Measurements from ENCODE around the gene GATB. TPM values are rescaled to one million over a fixed set of nuclear protein-coding genes. Genes with fewer than 3 reads are reported as not detected.

The GATB gene
- total RNA-seq, 1 donor from 2014 or later: 18.0 TPM

DNA sequence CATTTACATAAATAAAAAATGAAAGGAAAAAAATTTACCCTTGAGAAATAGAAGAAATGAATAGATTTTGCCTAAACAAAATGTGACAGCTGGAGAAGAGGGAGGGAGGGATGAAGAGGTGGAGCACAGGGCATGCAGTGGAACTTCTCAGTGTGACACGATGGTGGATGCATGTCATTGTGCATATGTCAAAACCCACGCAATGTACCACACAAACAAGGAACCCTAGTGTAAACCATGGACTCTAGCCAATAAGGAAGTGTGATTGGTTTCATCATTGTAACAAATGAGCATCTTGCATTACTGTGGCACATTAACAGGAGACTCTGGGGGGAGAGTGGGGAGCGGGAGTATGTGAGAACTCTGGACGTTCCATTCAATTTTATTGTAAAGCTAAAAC lies 58.6 kb downstream of the GATB start:
- DNase-seq (ENCODE audit: extremely low spot score, unreplicated experiment): no peak
- H3K4me1 Mint-ChIP-seq (ENCODE audit: unreplicated experiment): no peaks in the 10 kb centered on the region
- no peaks in the 10 kb centered on the region for H3K27me3 Mint-ChIP-seq (ENCODE audit: unreplicated experiment)
- no peak overlapping the region for H3K27ac Mint-ChIP-seq (ENCODE audit: unreplicated experiment)
- peaks cover 34% of the 10 kb centered on the region for H3K36me3 Mint-ChIP-seq (ENCODE audit: unreplicated experiment)
- no peak overlapping the region for H3K4me3 Mint-ChIP-seq (ENCODE audit: unreplicated experiment)
- no peaks in the 10 kb centered on the region for H3K9me3 Mint-ChIP-seq (ENCODE audit: unreplicated experiment)
- TF ChIP-seq, protein P1, sequence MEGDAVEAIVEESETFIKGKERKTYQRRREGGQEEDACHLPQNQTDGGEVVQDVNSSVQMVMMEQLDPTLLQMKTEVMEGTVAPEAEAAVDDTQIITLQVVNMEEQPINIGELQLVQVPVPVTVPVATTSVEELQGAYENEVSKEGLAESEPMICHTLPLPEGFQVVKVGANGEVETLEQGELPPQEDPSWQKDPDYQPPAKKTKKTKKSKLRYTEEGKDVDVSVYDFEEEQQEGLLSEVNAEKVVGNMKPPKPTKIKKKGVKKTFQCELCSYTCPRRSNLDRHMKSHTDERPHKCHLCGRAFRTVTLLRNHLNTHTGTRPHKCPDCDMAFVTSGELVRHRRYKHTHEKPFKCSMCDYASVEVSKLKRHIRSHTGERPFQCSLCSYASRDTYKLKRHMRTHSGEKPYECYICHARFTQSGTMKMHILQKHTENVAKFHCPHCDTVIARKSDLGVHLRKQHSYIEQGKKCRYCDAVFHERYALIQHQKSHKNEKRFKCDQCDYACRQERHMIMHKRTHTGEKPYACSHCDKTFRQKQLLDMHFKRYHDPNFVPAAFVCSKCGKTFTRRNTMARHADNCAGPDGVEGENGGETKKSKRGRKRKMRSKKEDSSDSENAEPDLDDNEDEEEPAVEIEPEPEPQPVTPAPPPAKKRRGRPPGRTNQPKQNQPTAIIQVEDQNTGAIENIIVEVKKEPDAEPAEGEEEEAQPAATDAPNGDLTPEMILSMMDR (IDR thresholded peaks at IDR 0.05): no peak

DNA sequence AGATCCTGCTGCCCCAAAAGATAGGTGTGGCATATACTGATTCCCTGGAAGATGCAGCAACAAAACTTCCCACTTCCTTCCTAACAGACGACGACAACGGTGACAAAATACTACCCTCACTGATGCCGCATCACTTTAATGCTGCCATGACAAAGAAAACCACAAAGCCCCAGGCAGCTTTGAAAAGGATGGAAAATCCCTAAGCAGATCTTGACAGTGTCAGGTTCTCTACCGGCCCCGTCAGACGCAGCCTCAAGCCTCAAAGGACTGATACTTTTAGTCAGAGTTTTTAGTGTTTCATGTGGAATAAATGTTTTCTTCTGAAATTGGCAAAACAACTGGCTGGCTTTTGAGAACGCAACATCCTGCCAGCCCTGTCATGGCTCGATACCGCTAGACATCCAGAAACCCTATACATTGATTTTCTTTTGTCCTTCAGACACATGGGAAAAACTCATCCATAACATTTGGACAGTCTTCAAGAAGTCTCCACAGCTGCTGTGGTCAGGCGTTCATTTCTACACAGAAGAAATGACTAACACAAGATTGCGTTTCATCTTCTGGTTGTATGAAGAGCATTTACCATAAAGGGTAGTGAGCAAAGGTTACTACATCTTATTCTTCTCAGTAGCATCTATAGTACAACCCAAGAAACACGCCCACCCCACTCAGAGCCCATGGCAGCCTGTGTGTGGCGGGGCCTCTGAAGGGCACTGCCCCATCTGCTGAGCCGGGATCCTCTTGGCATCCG lies 60.1 kb downstream of the GATB start:
- Mint-ChIP-seq H3K4me1 (ENCODE audit: unreplicated experiment) (no peaks in the 10 kb centered on the region), H3K27me3 (ENCODE audit: unreplicated experiment) (no peaks in the 10 kb centered on the region), H3K27ac (ENCODE audit: unreplicated experiment) (no peak overlapping the region), H3K4me3 (ENCODE audit: unreplicated experiment) (no peak overlapping the region), H3K36me3 (ENCODE audit: unreplicated experiment) (peaks cover 33% of the 10 kb centered on the region), H3K9me3 (ENCODE audit: unreplicated experiment) (no peaks in the 10 kb centered on the region)
- no peak for DNase-seq (ENCODE audit: extremely low spot score, unreplicated experiment)
- TF ChIP-seq, protein P1 (IDR thresholded peaks at IDR 0.05): no peak

DNA sequence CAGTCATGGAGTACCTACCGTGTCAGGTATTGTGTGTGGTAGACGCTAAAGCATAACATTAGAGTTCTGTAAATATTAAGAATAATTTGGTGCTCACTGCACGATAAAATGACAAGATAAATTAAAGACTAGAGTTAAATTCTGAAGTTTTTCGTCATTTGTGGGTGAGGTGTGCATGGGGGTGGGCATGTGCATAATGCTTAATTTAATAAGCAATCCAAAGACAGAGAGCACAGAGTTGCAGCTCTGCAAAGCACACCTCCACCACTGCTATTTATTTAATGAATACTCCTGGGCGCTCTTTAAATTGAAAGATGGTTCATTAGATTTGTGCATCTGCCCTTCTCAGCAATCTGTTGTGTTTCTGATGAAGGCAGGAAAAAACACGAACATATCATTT lies 62.6 kb downstream of the GATB start:
- Mint-ChIP-seq H3K4me3 (ENCODE audit: unreplicated experiment) (no peak overlapping the region), H3K9me3 (ENCODE audit: unreplicated experiment) (no peaks in the 10 kb centered on the region), H3K4me1 (ENCODE audit: unreplicated experiment) (no peaks in the 10 kb centered on the region), H3K36me3 (ENCODE audit: unreplicated experiment) (peaks cover 35% of the 10 kb centered on the region), H3K27ac (ENCODE audit: unreplicated experiment) (no peak overlapping the region), H3K27me3 (ENCODE audit: unreplicated experiment) (no peaks in the 10 kb centered on the region)
- no peak for DNase-seq (ENCODE audit: extremely low spot score, unreplicated experiment)
- TF ChIP-seq, protein P1 (IDR thresholded peaks at IDR 0.05): no peak

DNA sequence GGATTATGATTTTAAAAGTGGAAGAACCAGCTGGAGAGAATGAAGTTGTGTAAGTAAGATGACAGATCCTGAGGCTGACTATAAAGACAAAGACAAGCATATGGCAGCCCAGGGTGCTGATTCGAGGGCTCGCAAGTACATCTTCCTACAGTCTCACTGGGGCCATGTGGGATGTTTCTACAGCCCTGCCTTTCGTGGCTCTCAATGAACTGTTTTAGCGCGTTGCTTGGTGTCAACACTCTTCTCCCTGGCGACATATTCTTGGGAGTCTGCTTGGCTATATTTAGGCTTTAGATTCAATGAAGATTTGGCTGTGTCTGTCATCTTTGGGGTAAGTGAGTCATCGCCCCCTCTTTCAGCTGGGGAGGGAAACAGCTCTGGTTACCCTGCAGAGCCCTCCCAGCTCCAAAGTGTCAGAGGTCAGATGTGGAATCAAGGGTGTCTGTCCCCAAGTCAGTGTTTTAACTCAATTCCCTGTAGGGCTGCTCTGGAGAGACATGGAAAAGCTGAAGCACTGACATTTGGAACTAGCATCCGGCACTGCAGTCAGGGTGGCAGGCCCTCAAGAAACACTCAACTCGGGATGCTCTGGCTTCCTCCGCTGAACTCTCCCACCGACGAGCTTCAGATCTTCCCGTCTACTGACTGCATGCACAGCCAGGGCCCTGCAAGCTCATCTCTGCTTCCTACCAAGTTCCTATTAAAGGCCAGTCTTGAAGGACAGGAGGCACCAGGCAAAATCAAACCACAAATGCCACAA lies 65.7 kb downstream of the GATB start:
- H3K4me1 Mint-ChIP-seq (ENCODE audit: unreplicated experiment): no peaks in the 10 kb centered on the region
- no peak for DNase-seq (ENCODE audit: extremely low spot score, unreplicated experiment)
- no peaks in the 10 kb centered on the region for H3K27me3 Mint-ChIP-seq (ENCODE audit: unreplicated experiment)
- H3K9me3 Mint-ChIP-seq (ENCODE audit: unreplicated experiment): no peaks in the 10 kb centered on the region
- peaks cover 16% of the 10 kb centered on the region for H3K36me3 Mint-ChIP-seq (ENCODE audit: unreplicated experiment)
- TF ChIP-seq, protein P1 (IDR thresholded peaks at IDR 0.05): no peak
- H3K4me3 Mint-ChIP-seq (ENCODE audit: unreplicated experiment): no peak overlapping the region
- H3K27ac Mint-ChIP-seq (ENCODE audit: unreplicated experiment): no peak overlapping the region
